HepG2 (cell line): ENCODE measurements around the gene SAMD10. TPM values are rescaled to one million over a fixed set of nuclear protein-coding genes. Genes with fewer than 3 reads are reported as not detected.

Experiments used
- ATF5 ChIP-seq: sonication (generic); formaldehyde crosslinking; IDR thresholded peaks from 2 replicates; pipeline ENCODE4 v1.4.0; 2020; ENCODE audit warnings: mild to moderate bottlenecking, low read depth, missing genetic modification reagents
- CENPT ChIP-seq: sonication (generic); formaldehyde crosslinking; IDR thresholded peaks from 2 replicates; pipeline ENCODE4 v1.8.0; 2022; ENCODE audit warnings: low read depth, mild to moderate bottlenecking, moderate library complexity, missing genetic modification reagents
- E2F5 ChIP-seq: sonication (generic); formaldehyde crosslinking; conservative IDR thresholded peaks from 2 replicates; pipeline ENCODE4 v1.4.0; 2020; ENCODE audit warnings: missing genetic modification reagents
- MBD4 ChIP-seq: IDR thresholded peaks from 2 replicates; pipeline ENCODE4 v1.6.1; 2012; ENCODE audit warnings: low read length, inconsistent platforms, borderline replicate concordance
- MBNL3 ChIP-seq: fragments of 250-450 bp; sonication (Bioruptor Pico); conservative IDR thresholded peaks from 2 replicates; pipeline ENCODE4 v1.8.0; 2022; ENCODE audit warnings: mild to moderate bottlenecking, inconsistent platforms
- MLX ChIP-seq: IDR thresholded peaks from 2 replicates; pipeline ENCODE4 v1.6.1; 2016
- PREB ChIP-seq: sonication (generic); formaldehyde crosslinking; IDR thresholded peaks from 2 replicates; pipeline ENCODE4 v1.4.0; 2020; ENCODE audit warnings: missing genetic modification reagents
- SP140L ChIP-seq: sonication (generic); formaldehyde crosslinking; IDR thresholded peaks from 2 replicates; pipeline ENCODE4 v1.4.0; 2020; ENCODE audit warnings: missing genetic modification reagents, borderline replicate concordance
- SP5 ChIP-seq: IDR thresholded peaks from 2 replicates; pipeline ENCODE4 v1.6.1; 2016; ENCODE audit warnings: low read depth, borderline replicate concordance
- ZMYM3 ChIP-seq: sonication (generic); formaldehyde crosslinking; IDR thresholded peaks from 2 replicates; pipeline ENCODE4 v1.5.1; 2020; ENCODE audit warnings: mild to moderate bottlenecking, missing genetic modification reagents
- ZNF160 ChIP-seq: sonication (generic); formaldehyde crosslinking; IDR thresholded peaks from 2 replicates; pipeline ENCODE4 v1.8.0; 2022; ENCODE audit warnings: mild to moderate bottlenecking, inconsistent platforms, missing genetic modification reagents
- ZNF337 ChIP-seq: sonication (generic); formaldehyde crosslinking; IDR thresholded peaks from 2 replicates; pipeline ENCODE4 v1.5.1; 2020; ENCODE audit warnings: missing genetic modification reagents, low read depth, mild to moderate bottlenecking, borderline replicate concordance
- ZNF383 ChIP-seq: sonication (generic); formaldehyde crosslinking; IDR thresholded peaks from 2 replicates; pipeline ENCODE4 v1.4.0; 2020; ENCODE audit warnings: missing genetic modification reagents, mild to moderate bottlenecking, borderline replicate concordance
- ZNF570 ChIP-seq: sonication (generic); formaldehyde crosslinking; IDR thresholded peaks from 2 replicates; pipeline ENCODE4 v1.4.0; 2020; ENCODE audit warnings: mild to moderate bottlenecking, missing genetic modification reagents, borderline replicate concordance
- ZNF572 ChIP-seq: sonication (generic); formaldehyde crosslinking; IDR thresholded peaks from 2 replicates; pipeline ENCODE4 v1.5.1; 2020; ENCODE audit warnings: mild to moderate bottlenecking, missing genetic modification reagents
- ZNF782 ChIP-seq: sonication (generic); formaldehyde crosslinking; IDR thresholded peaks from 2 replicates; pipeline ENCODE4 v1.4.0; 2020; ENCODE audit warnings: missing genetic modification reagents, mild to moderate bottlenecking, borderline replicate concordance
- polyA plus RNA-seq, 8 experiments: library from polyadenylated mRNA; depleted of rRNA in 3 of 8; stranded (reverse) in 7 of 8; unstranded in 1 of 8; fragments of >200 nt; fragmentation: Illumina TruSeq in 4 of 8; extraction: Trizol in 4 of 8; gene quantifications; 2 replicates each; pipeline versions ENCODE4 v1.2.1 to v1.2.3, GENCODE V29; 2011 to 2016; ENCODE audit warnings: low read depth in 4 of 8, missing spikeins in 1 of 8, mixed read lengths in 1 of 8; ENCODE audit not compliant: insufficient read depth in 1 of 8
- total RNA-seq, 5 experiments: library from RNA; depleted of rRNA; stranded (reverse); fragments of >200 nt; fragmentation: Illumina TruSeq; extraction: Trizol; gene quantifications; 2 replicates each; pipeline ENCODE4 v1.2.3, GENCODE V29; 2016; ENCODE audit warnings: low read depth in 1 of 5
- TF ChIP-seq, protein P1 (sequence below): sonication (generic); formaldehyde crosslinking; IDR thresholded peaks from one replicate; pipeline ENCODE4 v1.5.1; 2020; ENCODE audit warnings: mild to moderate bottlenecking, missing genetic modification reagents; ENCODE audit errors: not compliant biosample characterization

Gene SAMD10
- total and polyA plus RNA-seq, 2 of the 13 experiments (the other 11 are each of a cell fraction or from before 2014, with no cell fraction given): 6.1 to 11.0 TPM

GRCh38 chr20:63978319-63979228 lies 868 bp downstream of the SAMD10 start (continued):
- TF ChIP-seq MLX (peak; percentile 78; the same call in 1 of the 2 replicates), ZMYM3 (CRISPR knock-in tag) (peak; percentile 59; the same call in 1 of the 2 replicates), SP140L (CRISPR knock-in tag) (no peak), MBD4 (no peak), ZNF337 (CRISPR knock-in tag) (no peak), MBNL3 (no peak), PREB (CRISPR knock-in tag) (peak; percentile 68), ZNF782 (peak; percentile 74; the same call in 1 of the 2 replicates), ATF5 (CRISPR knock-in tag) (no peak), ZNF160 (CRISPR knock-in tag) (peak; percentile 80), ZNF570 (no peak), CENPT (CRISPR knock-in tag) (no peak), E2F5 (CRISPR knock-in tag) (peak; percentile 71), SP5 (CRISPR knock-in tag) (peak; percentile 97), ZNF572 (CRISPR knock-in tag) (peak; percentile 42; the same call in 1 of the 2 replicates), ZNF383 (CRISPR knock-in tag) (no peak)
- TF ChIP-seq, protein P1, sequence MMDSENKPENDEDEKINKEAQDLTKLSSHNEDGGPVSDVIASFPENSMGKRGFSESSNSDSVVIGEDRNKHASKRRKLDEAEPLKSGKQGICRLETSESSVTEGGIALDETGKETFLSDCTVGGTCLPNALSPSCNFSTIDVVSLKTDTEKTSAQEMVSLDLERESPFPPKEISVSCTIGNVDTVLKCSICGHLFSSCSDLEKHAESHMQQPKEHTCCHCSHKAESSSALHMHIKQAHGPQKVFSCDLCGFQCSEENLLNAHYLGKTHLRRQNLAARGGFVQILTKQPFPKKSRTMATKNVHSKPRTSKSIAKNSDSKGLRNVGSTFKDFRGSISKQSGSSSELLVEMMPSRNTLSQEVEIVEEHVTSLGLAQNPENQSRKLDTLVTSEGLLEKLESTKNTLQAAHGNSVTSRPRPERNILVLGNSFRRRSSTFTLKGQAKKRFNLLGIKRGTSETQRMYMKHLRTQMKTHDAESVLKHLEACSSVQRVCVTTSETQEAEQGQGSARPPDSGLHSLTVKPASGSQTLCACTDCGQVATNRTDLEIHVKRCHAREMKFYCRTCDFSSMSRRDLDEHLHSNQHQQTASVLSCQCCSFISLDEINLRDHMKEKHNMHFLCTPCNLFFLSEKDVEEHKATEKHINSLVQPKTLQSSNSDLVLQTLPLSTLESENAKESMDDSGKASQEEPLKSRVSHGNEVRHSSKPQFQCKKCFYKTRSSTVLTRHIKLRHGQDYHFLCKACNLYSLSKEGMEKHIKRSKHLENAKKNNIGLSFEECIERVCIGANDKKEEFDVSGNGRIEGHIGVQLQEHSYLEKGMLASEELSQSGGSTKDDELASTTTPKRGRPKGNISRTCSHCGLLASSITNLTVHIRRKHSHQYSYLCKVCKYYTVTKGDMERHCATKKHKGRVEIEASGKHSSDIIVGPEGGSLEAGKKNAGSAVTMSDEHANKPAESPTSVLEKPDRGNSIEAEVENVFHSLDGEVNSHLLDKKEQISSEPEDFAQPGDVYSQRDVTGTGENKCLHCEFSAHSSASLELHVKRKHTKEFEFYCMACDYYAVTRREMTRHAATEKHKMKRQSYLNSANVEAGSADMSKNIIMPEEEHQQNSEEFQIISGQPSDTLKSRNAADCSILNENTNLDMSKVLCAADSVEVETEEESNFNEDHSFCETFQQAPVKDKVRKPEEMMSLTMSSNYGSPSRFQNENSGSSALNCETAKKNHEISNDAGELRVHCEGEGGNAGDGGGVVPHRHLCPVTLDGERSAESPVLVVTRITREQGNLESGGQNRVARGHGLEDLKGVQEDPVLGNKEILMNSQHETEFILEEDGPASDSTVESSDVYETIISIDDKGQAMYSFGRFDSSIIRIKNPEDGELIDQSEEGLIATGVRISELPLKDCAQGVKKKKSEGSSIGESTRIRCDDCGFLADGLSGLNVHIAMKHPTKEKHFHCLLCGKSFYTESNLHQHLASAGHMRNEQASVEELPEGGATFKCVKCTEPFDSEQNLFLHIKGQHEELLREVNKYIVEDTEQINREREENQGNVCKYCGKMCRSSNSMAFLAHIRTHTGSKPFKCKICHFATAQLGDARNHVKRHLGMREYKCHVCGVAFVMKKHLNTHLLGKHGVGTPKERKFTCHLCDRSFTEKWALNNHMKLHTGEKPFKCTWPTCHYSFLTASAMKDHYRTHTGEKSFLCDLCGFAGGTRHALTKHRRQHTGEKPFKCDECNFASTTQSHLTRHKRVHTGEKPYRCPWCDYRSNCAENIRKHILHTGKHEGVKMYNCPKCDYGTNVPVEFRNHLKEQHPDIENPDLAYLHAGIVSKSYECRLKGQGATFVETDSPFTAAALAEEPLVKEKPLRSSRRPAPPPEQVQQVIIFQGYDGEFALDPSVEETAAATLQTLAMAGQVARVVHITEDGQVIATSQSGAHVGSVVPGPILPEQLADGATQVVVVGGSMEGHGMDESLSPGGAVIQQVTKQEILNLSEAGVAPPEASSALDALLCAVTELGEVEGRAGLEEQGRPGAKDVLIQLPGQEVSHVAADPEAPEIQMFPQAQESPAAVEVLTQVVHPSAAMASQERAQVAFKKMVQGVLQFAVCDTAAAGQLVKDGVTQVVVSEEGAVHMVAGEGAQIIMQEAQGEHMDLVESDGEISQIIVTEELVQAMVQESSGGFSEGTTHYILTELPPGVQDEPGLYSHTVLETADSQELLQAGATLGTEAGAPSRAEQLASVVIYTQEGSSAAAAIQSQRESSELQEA (CRISPR knock-in tag): peak; percentile 96
